Hepatocyte (in vitro differentiated cells): ENCODE data around the gene ATF7IP. TPM values are rescaled to one million over a fixed set of nuclear protein-coding genes. Genes with fewer than 3 reads are reported as not detected.

Experiments
- DNase-seq: peaks from one replicate; pipeline ENCODE4 v3.0.0-alpha.2; 2016; ENCODE audit warnings: low spot score
- H2AFZ ChIP-seq: fragments of 200-600 bp; sonication (generic); 2 replicates; pipeline ENCODE4 v1.6.0; 2016; ENCODE audit warnings: antibody characterized with exemption, mild to moderate bottlenecking
- H3K27ac ChIP-seq: fragments of 200-600 bp; sonication (generic); 2 replicates; pipeline ENCODE4 v1.5.1; 2016; ENCODE audit warnings: mild to moderate bottlenecking
- H3K27me3 ChIP-seq: fragments of 200-600 bp; sonication (generic); 2 replicates; pipeline ENCODE4 v1.6.1; 2016
- H3K36me3 ChIP-seq: fragments of 200-600 bp; sonication (generic); replicated peaks from 2 replicates; pipeline ENCODE4 v1.5.1; 2016; ENCODE audit warnings: low read depth; ENCODE audit not compliant: insufficient read depth
- H3K4me1 ChIP-seq: fragments of 200-600 bp; sonication (generic); 2 replicates; pipeline ENCODE4 v1.5.1; 2016; ENCODE audit warnings: mild to moderate bottlenecking, moderate library complexity; ENCODE audit not compliant: insufficient read depth
- H3K4me2 ChIP-seq: fragments of 200-600 bp; sonication (generic); 2 replicates; pipeline ENCODE4 v1.6.0; 2016
- H3K4me3 ChIP-seq: fragments of 200-600 bp; sonication (generic); 2 replicates; pipeline ENCODE4 v1.5.1; 2016; ENCODE audit warnings: mild to moderate bottlenecking
- H3K79me2 ChIP-seq: fragments of 200-600 bp; sonication (generic); 2 replicates; pipeline ENCODE4 v1.6.0; 2017; ENCODE audit warnings: mild to moderate bottlenecking
- H3K9me2 ChIP-seq: fragments of 200-600 bp; sonication (generic); replicated peaks from 2 replicates; pipeline ENCODE4 v1.6.0; 2017; ENCODE audit warnings: mild to moderate bottlenecking; ENCODE audit not compliant: insufficient read depth
- H3K9me3 ChIP-seq: fragments of 200-600 bp; sonication (generic); 2 replicates; pipeline ENCODE4 v1.5.1; 2016; ENCODE audit warnings: low read depth, mild to moderate bottlenecking
- H4K20me1 ChIP-seq: fragments of 200-600 bp; sonication (generic); 2 replicates; pipeline ENCODE4 v1.6.0; 2016; ENCODE audit warnings: mild to moderate bottlenecking; ENCODE audit not compliant: insufficient read depth, poor library complexity, severe bottlenecking
- CTCF ChIP-seq: fragments of 200-600 bp; sonication (generic); IDR thresholded peaks from 2 replicates; pipeline ENCODE4 v1.5.1; 2016; ENCODE audit warnings: antibody characterized with exemption, mild to moderate bottlenecking; ENCODE audit not compliant: poor library complexity
- EZH2 ChIP-seq: fragments of 200-600 bp; sonication (generic); IDR thresholded peaks from 2 replicates; pipeline ENCODE4 v1.6.1; 2016; ENCODE audit warnings: antibody characterized with exemption, mild to moderate bottlenecking, borderline replicate concordance
- EZH2phosphoT487 ChIP-seq: fragments of 200-600 bp; sonication (generic); IDR thresholded peaks from one replicate; pipeline ENCODE4 v1.6.1; 2018; ENCODE audit warnings: antibody characterized with exemption, mild to moderate bottlenecking, low read depth, moderate library complexity; ENCODE audit not compliant: unreplicated experiment, severe bottlenecking
- WGBS: methylation state at CpG from one replicate; pipeline ENCODE4 v1.1.6; 2016; ENCODE audit warnings: low lambda C conversion rate; ENCODE audit errors: missing lambda C conversion rate; 5-methylcytosine and 5-hydroxymethylcytosine counted together
- polyA plus RNA-seq: library from polyadenylated mRNA; unstranded; fragments of >200 nt; fragmentation: Nextera tagmentation; extraction: Ambion mirVana; gene quantifications from 2 replicates; pipeline ENCODE4 v1.2.1, GENCODE V29; 2016
- total RNA-seq: library from RNA; depleted of rRNA; stranded (reverse); fragments of >200 nt; gene quantifications from 2 replicates; pipeline ENCODE4 v1.2.3, GENCODE V29; 2014

The ATF7IP gene
- total and polyA plus RNA-seq, 2 experiments from 2014 or later, result 24.8 to 52.5 TPM

GRCh38 chr12:14514946-14515345 lies 149.5 kb downstream of the ATF7IP start:
- no peaks in the 10 kb centered on the region for H3K79me2 ChIP-seq
- H2AFZ ChIP-seq, result no peak overlapping the region
- no peaks in the 10 kb centered on the region for H4K20me1 ChIP-seq
- 96% methylated on average over 1 of the region's 1 CpG for WGBS
- no peak overlapping the region for H3K4me2 ChIP-seq
- TF ChIP-seq EZH2phosphoT487 (no peak), EZH2 (no peak), CTCF (no peak)
- H3K27ac ChIP-seq, result peak overlapping the region; percentile 32
- no peak overlapping the region for H3K4me3 ChIP-seq
- no peaks in the 10 kb centered on the region for H3K36me3 ChIP-seq
- H3K4me1 ChIP-seq, result no peaks in the 10 kb centered on the region
- H3K9me2 ChIP-seq, result no peaks in the 10 kb centered on the region
- no peak for DNase-seq
- no peaks in the 10 kb centered on the region for H3K9me3 ChIP-seq
- H3K27me3 ChIP-seq, result no peaks in the 10 kb centered on the region

GRCh38 chr12:14521822-14522221 lies 156.3 kb downstream of the ATF7IP start:
- H3K4me3 ChIP-seq, result no peak overlapping the region
- no peaks in the 10 kb centered on the region for H3K27me3 ChIP-seq
- no peaks in the 10 kb centered on the region for H3K79me2 ChIP-seq
- H3K4me2 ChIP-seq, result no peak overlapping the region
- no peak overlapping the region for H3K27ac ChIP-seq
- no peaks in the 10 kb centered on the region for H3K4me1 ChIP-seq
- H3K9me2 ChIP-seq, result no peaks in the 10 kb centered on the region
- no peaks in the 10 kb centered on the region for H3K36me3 ChIP-seq
- TF ChIP-seq EZH2phosphoT487, result no peak
- TF ChIP-seq EZH2, result no peak
- TF ChIP-seq CTCF, result no peak
- H2AFZ ChIP-seq, result no peak overlapping the region
- no peaks in the 10 kb centered on the region for H4K20me1 ChIP-seq
- no peak for DNase-seq
- peaks cover 12% of the 10 kb centered on the region for H3K9me3 ChIP-seq

- Histone ChIP-seq H3K27me3 (no peaks in the 10 kb centered on the region), H3K4me1 (no peaks in the 10 kb centered on the region), H3K4me3 (no peak overlapping the region), H3K36me3 (no peaks in the 10 kb centered on the region), H3K79me2 (no peaks in the 10 kb centered on the region), H3K9me3 (peaks cover 12% of the 10 kb centered on the region), H4K20me1 (no peaks in the 10 kb centered on the region), H2AFZ (no peak overlapping the region), H3K27ac (no peak overlapping the region), H3K4me2 (no peak overlapping the region), H3K9me2 (no peaks in the 10 kb centered on the region)
- no peak for TF ChIP-seq EZH2
- TF ChIP-seq CTCF, result no peak
- TF ChIP-seq EZH2phosphoT487, result no peak
- no peak for DNase-seq
- 87% methylated on average over 2 of the region's 2 CpGs for WGBS
These were observed 160.5 kb downstream of the ATF7IP start for GRCh38 chr12:14525964-14526363.

GRCh38 chr12:14532152-14532551 lies 166.7 kb downstream of the ATF7IP start:
- no peak for DNase-seq
- Histone ChIP-seq H2AFZ (no peak overlapping the region), H3K4me2 (no peak overlapping the region), H3K4me1 (peaks cover 3% of the 10 kb centered on the region), H3K27me3 (no peaks in the 10 kb centered on the region), H4K20me1 (no peaks in the 10 kb centered on the region), H3K27ac (no peak overlapping the region), H3K79me2 (no peaks in the 10 kb centered on the region), H3K4me3 (no peak overlapping the region), H3K9me2 (no peaks in the 10 kb centered on the region), H3K36me3 (no peaks in the 10 kb centered on the region), H3K9me3 (no peaks in the 10 kb centered on the region)
- TF ChIP-seq EZH2 (no peak), CTCF (no peak), EZH2phosphoT487 (no peak)
- WGBS, result 91% methylated on average over 10 of the region's 10 CpGs
